HCEC 1CT (cell line): ENCODE data around the gene ADAM19.
A peak's percentile ranks its signal among the peaks of the same experiment; 100 is the strongest.

Source experiments
- DNase-seq: peaks from one replicate; pipeline ENCODE4 v3.0.0-alpha.2; 2017

ADAM19 gene

GRCh38 chr5:157575381-157576020 lies at the start of gene ADAM19:
ADAM19 (minus strand) TSS chr5:157575775; CDS start chr5:157575696, 79 bp downstream.
- peak; percentile 50 for DNase-seq

- no peak for DNase-seq
Observed at GRCh38 chr5:157624144-157624543, 48.6 kb upstream of the ADAM19 start.

- DNase-seq, result no peak
Observed at GRCh38 chr5:157620776-157621175, 45.2 kb upstream of the ADAM19 start.

- DNase-seq, result no peak
Observed at GRCh38 chr5:157618191-157618765, 42.7 kb upstream of the ADAM19 start.

GRCh38 chr5:157616785-157617184 lies 41.2 kb upstream of the ADAM19 start:
- DNase-seq, result no peak

GRCh38 chr5:157613385-157614245 lies 38.0 kb upstream of the ADAM19 start:
- DNase-seq, result no peak

GRCh38 chr5:157612581-157612980 lies 37.0 kb upstream of the ADAM19 start:
- no peak for DNase-seq

- DNase-seq, result no peak
Observed at GRCh38 chr5:157611571-157612476, 36.2 kb upstream of the ADAM19 start.

- no peak for DNase-seq
Observed at GRCh38 chr5:157610990-157611389, 35.4 kb upstream of the ADAM19 start.

- DNase-seq, result no peak
Observed at GRCh38 chr5:157608972-157609565, 33.5 kb upstream of the ADAM19 start.

GRCh38 chr5:157607371-157608161 lies 32.0 kb upstream of the ADAM19 start:
- peak; percentile 95 for DNase-seq

- peak; percentile 54 for DNase-seq
Observed at GRCh38 chr5:157606046-157606445, 30.5 kb upstream of the ADAM19 start.

GRCh38 chr5:157603333-157604190 lies 28.0 kb upstream of the ADAM19 start:
- DNase-seq, result peak; percentile 96

- peak; percentile 49 for DNase-seq
Observed at GRCh38 chr5:157602505-157602904, 26.9 kb upstream of the ADAM19 start.

GRCh38 chr5:157600252-157600651 lies 24.7 kb upstream of the ADAM19 start:
- no peak for DNase-seq

- no peak for DNase-seq
Observed at GRCh38 chr5:157599565-157599964, 24.0 kb upstream of the ADAM19 start.

GRCh38 chr5:157598350-157598936 lies 22.9 kb upstream of the ADAM19 start:
- DNase-seq, result no peak

GRCh38 chr5:157597277-157597676 lies 21.7 kb upstream of the ADAM19 start:
- DNase-seq, result no peak

GRCh38 chr5:157596487-157596886 lies 20.9 kb upstream of the ADAM19 start:
- no peak for DNase-seq
